HepG2 (cell line): Measurements from ENCODE around the gene CHMP1A. TPM values are rescaled to one million over a fixed set of nuclear protein-coding genes. Genes with fewer than 3 reads are reported as not detected.

Source experiments
- CREB1 ChIP-seq, 2 experiments: fragments of 450-650 bp in 1 of 2; IDR thresholded peaks; 2 replicates each; pipeline ENCODE4 v1.6.1; 2016 to 2017; ENCODE audit warnings: control low read depth in 1 of 2, mild to moderate bottlenecking in 1 of 2, missing compliant biosample characterization in 1 of 2, missing genetic modification characterization in 1 of 2
- FLYWCH1 ChIP-seq: sonication (generic); formaldehyde crosslinking; IDR thresholded peaks from 2 replicates; pipeline ENCODE4 v1.8.1; 2023; ENCODE audit warnings: mild to moderate bottlenecking, missing genetic modification reagents
- KDM2A ChIP-seq: sonication (generic); formaldehyde crosslinking; IDR thresholded peaks from 2 replicates; pipeline ENCODE4 v1.4.0; 2020; ENCODE audit warnings: low read depth, missing genetic modification reagents, borderline replicate concordance
- MTA3 ChIP-seq: sonication (generic); formaldehyde crosslinking; IDR thresholded peaks from 2 replicates; pipeline ENCODE4 v1.4.0; 2020; ENCODE audit warnings: missing genetic modification reagents
- NR2F6 ChIP-seq, 2 experiments: IDR thresholded peaks; 2 replicates each; pipeline ENCODE4 v1.6.1; 2016; ENCODE audit warnings: antibody characterized with exemption in 1 of 2, mild to moderate bottlenecking in 1 of 2
- PHF21A ChIP-seq: sonication (generic); formaldehyde crosslinking; IDR thresholded peaks from 2 replicates; pipeline ENCODE4 v1.5.0; 2020; ENCODE audit warnings: mild to moderate bottlenecking, missing genetic modification reagents
- POLR2AphosphoS5 ChIP-seq: IDR thresholded peaks from 2 replicates; pipeline ENCODE4 v1.6.1; 2012; ENCODE audit warnings: low read depth, low read length
- SMAD1 ChIP-seq: sonication (generic); formaldehyde crosslinking; IDR thresholded peaks from 2 replicates; pipeline ENCODE4 v1.4.0; 2020; ENCODE audit warnings: missing genetic modification reagents, low read depth, mild to moderate bottlenecking, borderline replicate concordance
- SNRNP70 ChIP-seq: fragments of 200-400 bp; formaldehyde crosslinking; IDR thresholded peaks from 2 replicates; pipeline ENCODE4 v1.6.1; 2017; ENCODE audit warnings: mild to moderate bottlenecking, low read depth, low read length, moderate library complexity
- SOX5 ChIP-seq: IDR thresholded peaks from 2 replicates; pipeline ENCODE4 v1.6.1; 2016; ENCODE audit warnings: borderline replicate concordance
- SP5 ChIP-seq: IDR thresholded peaks from 2 replicates; pipeline ENCODE4 v1.6.1; 2016; ENCODE audit warnings: low read depth, borderline replicate concordance
- ZC3H13 ChIP-seq: sonication (generic); formaldehyde crosslinking; IDR thresholded peaks from 2 replicates; pipeline ENCODE4 v1.8.1; 2023; ENCODE audit warnings: mild to moderate bottlenecking, missing genetic modification reagents, moderate library complexity
- ZEB1 ChIP-seq: IDR thresholded peaks from 2 replicates; pipeline ENCODE4 v1.6.1; 2012; ENCODE audit warnings: mild to moderate bottlenecking, low read depth, inconsistent platforms; ENCODE audit not compliant: insufficient replicate concordance
- ZMYM2 ChIP-seq: sonication (generic); formaldehyde crosslinking; IDR thresholded peaks from 2 replicates; pipeline ENCODE4 v1.8.0; 2022; ENCODE audit warnings: mild to moderate bottlenecking, missing genetic modification reagents
- ZNF292 ChIP-seq: sonication (generic); formaldehyde crosslinking; IDR thresholded peaks from 2 replicates; pipeline ENCODE4 v1.8.1; 2022; ENCODE audit warnings: mild to moderate bottlenecking, low read depth, missing genetic modification reagents, borderline replicate concordance
- polyA plus RNA-seq, 8 experiments: library from polyadenylated mRNA; depleted of rRNA in 3 of 8; stranded (reverse) in 7 of 8; unstranded in 1 of 8; fragments of >200 nt; fragmentation: Illumina TruSeq in 4 of 8; extraction: Trizol in 4 of 8; gene quantifications; 2 replicates each; pipeline versions ENCODE4 v1.2.1 to v1.2.3, GENCODE V29; 2011 to 2016; ENCODE audit warnings: low read depth in 4 of 8, missing spikeins in 1 of 8, mixed read lengths in 1 of 8; ENCODE audit not compliant: insufficient read depth in 1 of 8
- total RNA-seq, 5 experiments: library from RNA; depleted of rRNA; stranded (reverse); fragments of >200 nt; fragmentation: Illumina TruSeq; extraction: Trizol; gene quantifications; 2 replicates each; pipeline ENCODE4 v1.2.3, GENCODE V29; 2016; ENCODE audit warnings: low read depth in 1 of 5
- TF ChIP-seq, protein P1 (sequence below): sonication (generic); formaldehyde crosslinking; IDR thresholded peaks from 2 replicates; pipeline ENCODE4 v1.5.1; 2020; ENCODE audit warnings: mild to moderate bottlenecking, missing genetic modification reagents, borderline replicate concordance
- TF ChIP-seq, protein P2 (sequence below): sonication (generic); formaldehyde crosslinking; IDR thresholded peaks from 2 replicates; pipeline ENCODE4 v1.4.0; 2020; ENCODE audit warnings: missing genetic modification reagents, borderline replicate concordance
- TF ChIP-seq, protein P3 (sequence below): IDR thresholded peaks from 2 replicates; pipeline ENCODE4 v1.6.1; 2016; ENCODE audit warnings: low read depth

The CHMP1A gene
- total and polyA plus RNA-seq, 2 of the 13 experiments (the other 11 are each of a cell fraction or from before 2014, with no cell fraction given) = 69.4 to 73.3 TPM

DNA sequence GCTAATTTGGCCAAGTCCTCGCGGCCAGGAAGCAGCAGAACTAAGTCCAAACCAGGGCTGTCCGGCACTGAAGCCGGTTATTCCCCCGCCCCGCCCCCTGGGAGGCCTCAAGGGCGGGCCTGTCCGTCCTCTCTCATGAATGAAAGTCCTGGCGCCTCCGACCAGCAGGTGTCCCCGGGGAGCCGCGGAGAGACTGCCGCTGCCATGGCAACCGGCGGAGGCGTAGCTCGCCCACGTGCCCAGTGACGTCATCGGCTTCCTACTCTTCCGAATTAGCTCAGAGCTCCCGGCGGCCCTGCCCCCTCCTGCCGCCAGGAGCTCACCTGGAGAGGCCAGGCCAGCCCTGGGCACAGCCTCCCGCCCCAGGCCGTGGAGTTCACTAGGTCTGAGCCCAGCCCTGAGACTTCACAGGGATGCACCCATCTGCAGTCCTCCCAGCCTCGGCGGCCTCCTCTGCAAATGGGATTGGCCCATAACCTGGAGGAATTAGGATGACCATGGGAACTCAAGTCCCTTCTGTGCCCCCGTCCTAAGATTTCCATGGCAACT is 42.7 kb upstream of the CHMP1A start (continued):
- TF ChIP-seq, protein P1, sequence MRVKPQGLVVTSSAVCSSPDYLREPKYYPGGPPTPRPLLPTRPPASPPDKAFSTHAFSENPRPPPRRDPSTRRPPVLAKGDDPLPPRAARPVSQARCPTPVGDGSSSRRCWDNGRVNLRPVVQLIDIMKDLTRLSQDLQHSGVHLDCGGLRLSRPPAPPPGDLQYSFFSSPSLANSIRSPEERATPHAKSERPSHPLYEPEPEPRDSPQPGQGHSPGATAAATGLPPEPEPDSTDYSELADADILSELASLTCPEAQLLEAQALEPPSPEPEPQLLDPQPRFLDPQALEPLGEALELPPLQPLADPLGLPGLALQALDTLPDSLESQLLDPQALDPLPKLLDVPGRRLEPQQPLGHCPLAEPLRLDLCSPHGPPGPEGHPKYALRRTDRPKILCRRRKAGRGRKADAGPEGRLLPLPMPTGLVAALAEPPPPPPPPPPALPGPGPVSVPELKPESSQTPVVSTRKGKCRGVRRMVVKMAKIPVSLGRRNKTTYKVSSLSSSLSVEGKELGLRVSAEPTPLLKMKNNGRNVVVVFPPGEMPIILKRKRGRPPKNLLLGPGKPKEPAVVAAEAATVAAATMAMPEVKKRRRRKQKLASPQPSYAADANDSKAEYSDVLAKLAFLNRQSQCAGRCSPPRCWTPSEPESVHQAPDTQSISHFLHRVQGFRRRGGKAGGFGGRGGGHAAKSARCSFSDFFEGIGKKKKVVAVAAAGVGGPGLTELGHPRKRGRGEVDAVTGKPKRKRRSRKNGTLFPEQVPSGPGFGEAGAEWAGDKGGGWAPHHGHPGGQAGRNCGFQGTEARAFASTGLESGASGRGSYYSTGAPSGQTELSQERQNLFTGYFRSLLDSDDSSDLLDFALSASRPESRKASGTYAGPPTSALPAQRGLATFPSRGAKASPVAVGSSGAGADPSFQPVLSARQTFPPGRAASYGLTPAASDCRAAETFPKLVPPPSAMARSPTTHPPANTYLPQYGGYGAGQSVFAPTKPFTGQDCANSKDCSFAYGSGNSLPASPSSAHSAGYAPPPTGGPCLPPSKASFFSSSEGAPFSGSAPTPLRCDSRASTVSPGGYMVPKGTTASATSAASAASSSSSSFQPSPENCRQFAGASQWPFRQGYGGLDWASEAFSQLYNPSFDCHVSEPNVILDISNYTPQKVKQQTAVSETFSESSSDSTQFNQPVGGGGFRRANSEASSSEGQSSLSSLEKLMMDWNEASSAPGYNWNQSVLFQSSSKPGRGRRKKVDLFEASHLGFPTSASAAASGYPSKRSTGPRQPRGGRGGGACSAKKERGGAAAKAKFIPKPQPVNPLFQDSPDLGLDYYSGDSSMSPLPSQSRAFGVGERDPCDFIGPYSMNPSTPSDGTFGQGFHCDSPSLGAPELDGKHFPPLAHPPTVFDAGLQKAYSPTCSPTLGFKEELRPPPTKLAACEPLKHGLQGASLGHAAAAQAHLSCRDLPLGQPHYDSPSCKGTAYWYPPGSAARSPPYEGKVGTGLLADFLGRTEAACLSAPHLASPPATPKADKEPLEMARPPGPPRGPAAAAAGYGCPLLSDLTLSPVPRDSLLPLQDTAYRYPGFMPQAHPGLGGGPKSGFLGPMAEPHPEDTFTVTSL = 0 out of 2 replicates have a peak, but pooled peaks have one; percentile 41
- TF ChIP-seq ZEB1 (peak; percentile 10), ZNF292 (CRISPR knock-in tag) (peak; percentile 36; the same call in 1 of the 2 replicates), SP5 (CRISPR knock-in tag) (peak; percentile 97), SNRNP70 (no peak), KDM2A (CRISPR knock-in tag) (peak; percentile 87), NR2F6 (IDR thresholded peaks at IDR 0.05) (no peak; the same call in 1 of the 2 replicates), NR2F6 (CRISPR knock-in tag; IDR thresholded peaks at IDR 0.05) (peak; percentile 12; the same call in 1 of the 2 replicates), FLYWCH1 (CRISPR knock-in tag) (no peak), SMAD1 (CRISPR knock-in tag) (peak; percentile 95; the same call in 1 of the 2 replicates), SOX5 (CRISPR knock-in tag) (peak; percentile 62; the same call in 1 of the 2 replicates), POLR2AphosphoS5 (peak; percentile 44), ZC3H13 (CRISPR knock-in tag) (0 out of 2 replicates have a peak, but pooled peaks have one; percentile 22), CREB1 (IDR thresholded peaks at IDR 0.05) (peak; percentile 100), CREB1 (CRISPR knock-in tag; IDR thresholded peaks at IDR 0.05) (no peak; the same call in 1 of the 2 replicates), ZMYM2 (CRISPR knock-in tag) (0 out of 2 replicates have a peak, but pooled peaks have one; percentile 45), MTA3 (no peak), PHF21A (peak; percentile 73; the same call in 1 of the 2 replicates)
- TF ChIP-seq, protein P2, sequence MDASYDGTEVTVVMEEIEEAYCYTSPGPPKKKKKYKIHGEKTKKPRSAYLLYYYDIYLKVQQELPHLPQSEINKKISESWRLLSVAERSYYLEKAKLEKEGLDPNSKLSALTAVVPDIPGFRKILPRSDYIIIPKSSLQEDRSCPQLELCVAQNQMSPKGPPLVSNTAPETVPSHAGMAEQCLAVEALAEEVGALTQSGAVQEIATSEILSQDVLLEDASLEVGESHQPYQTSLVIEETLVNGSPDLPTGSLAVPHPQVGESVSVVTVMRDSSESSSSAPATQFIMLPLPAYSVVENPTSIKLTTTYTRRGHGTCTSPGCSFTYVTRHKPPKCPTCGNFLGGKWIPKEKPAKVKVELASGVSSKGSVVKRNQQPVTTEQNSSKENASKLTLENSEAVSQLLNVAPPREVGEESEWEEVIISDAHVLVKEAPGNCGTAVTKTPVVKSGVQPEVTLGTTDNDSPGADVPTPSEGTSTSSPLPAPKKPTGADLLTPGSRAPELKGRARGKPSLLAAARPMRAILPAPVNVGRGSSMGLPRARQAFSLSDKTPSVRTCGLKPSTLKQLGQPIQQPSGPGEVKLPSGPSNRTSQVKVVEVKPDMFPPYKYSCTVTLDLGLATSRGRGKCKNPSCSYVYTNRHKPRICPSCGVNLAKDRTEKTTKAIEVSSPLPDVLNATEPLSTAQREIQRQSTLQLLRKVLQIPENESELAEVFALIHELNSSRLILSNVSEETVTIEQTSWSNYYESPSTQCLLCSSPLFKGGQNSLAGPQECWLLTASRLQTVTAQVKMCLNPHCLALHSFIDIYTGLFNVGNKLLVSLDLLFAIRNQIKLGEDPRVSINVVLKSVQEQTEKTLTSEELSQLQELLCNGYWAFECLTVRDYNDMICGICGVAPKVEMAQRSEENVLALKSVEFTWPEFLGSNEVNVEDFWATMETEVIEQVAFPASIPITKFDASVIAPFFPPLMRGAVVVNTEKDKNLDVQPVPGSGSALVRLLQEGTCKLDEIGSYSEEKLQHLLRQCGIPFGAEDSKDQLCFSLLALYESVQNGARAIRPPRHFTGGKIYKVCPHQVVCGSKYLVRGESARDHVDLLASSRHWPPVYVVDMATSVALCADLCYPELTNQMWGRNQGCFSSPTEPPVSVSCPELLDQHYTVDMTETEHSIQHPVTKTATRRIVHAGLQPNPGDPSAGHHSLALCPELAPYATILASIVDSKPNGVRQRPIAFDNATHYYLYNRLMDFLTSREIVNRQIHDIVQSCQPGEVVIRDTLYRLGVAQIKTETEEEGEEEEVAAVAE = no peak; the same call in 1 of the 2 replicates
- TF ChIP-seq, protein P3, sequence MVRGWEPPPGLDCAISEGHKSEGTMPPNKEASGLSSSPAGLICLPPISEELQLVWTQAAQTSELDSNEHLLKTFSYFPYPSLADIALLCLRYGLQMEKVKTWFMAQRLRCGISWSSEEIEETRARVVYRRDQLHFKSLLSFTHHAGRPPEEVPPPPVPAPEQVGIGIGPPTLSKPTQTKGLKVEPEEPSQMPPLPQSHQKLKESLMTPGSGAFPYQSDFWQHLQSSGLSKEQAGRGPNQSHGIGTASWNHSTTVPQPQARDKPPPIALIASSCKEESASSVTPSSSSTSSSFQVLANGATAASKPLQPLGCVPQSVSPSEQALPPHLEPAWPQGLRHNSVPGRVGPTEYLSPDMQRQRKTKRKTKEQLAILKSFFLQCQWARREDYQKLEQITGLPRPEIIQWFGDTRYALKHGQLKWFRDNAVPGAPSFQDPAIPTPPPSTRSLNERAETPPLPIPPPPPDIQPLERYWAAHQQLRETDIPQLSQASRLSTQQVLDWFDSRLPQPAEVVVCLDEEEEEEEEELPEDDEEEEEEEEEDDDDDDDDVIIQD (CRISPR knock-in tag) = peak; percentile 69; the same call in 1 of the 2 replicates
